GM19468 (cell line): ENCODE data around the gene STH.
"Not testable (repeated sequence)": the region's sequence is repeated elsewhere in the genome, so short reads cannot be mapped to it uniquely, and the experiment has no call there.

ENCODE experiments used
- ATAC-seq: cut with Tn5 transposase; IDR thresholded peaks from one replicate; pipeline ENCODE4 v1.9.1; 2021; ENCODE audit warnings: mild to moderate bottlenecking, moderate library complexity, moderate number of reproducible peaks; ENCODE audit not compliant: unreplicated experiment; ENCODE audit errors: extremely low read depth

STH gene

GRCh38 chr17:46001390-46002310 is 2.6 kb downstream of the STH start:
- no peak for ATAC-seq

GRCh38 chr17:46002311-46002972 is 3.4 kb downstream of the STH start:
- no peak for ATAC-seq

GRCh38 chr17:46002973-46003316 is 3.9 kb downstream of the STH start:
- no peak for ATAC-seq

GRCh38 chr17:46003907-46004748 is 5.1 kb downstream of the STH start:
- no peak for ATAC-seq

- not testable (repeated sequence) for ATAC-seq
Measured at GRCh38 chr17:46006082-46006481, 7.0 kb downstream of the STH start.

GRCh38 chr17:46007461-46007965 is 8.5 kb downstream of the STH start:
- no peak for ATAC-seq

- no peak for ATAC-seq
Measured at GRCh38 chr17:46008591-46008990, 9.5 kb downstream of the STH start.

GRCh38 chr17:46009681-46010596 is 10.9 kb downstream of the STH start:
- no peak for ATAC-seq

GRCh38 chr17:46010597-46011186 is 11.6 kb downstream of the STH start:
- no peak for ATAC-seq

GRCh38 chr17:46011711-46012505 is 12.9 kb downstream of the STH start:
- ATAC-seq: no peak

- ATAC-seq: no peak
Measured at GRCh38 chr17:46012506-46013079, 13.5 kb downstream of the STH start.

GRCh38 chr17:46013127-46013501 is 14.1 kb downstream of the STH start:
- ATAC-seq: no peak

GRCh38 chr17:46013502-46014165 is 14.6 kb downstream of the STH start:
- ATAC-seq: no peak

- ATAC-seq: not testable (repeated sequence)
Measured at GRCh38 chr17:46019408-46019925, 20.4 kb downstream of the STH start.

- ATAC-seq: no peak
Measured at GRCh38 chr17:46020023-46020761, 21.1 kb downstream of the STH start.

- ATAC-seq: no peak
Measured at GRCh38 chr17:46020998-46021397, 21.9 kb downstream of the STH start.

GRCh38 chr17:46023366-46023765 is 24.3 kb downstream of the STH start:
- ATAC-seq: not testable (repeated sequence)
